Liver (tissue), 9 donors: ENCODE measurements around the gene FBLL1. TPM values are rescaled to one million over a fixed set of nuclear protein-coding genes. Genes with fewer than 3 reads are reported as not detected.

ENCODE experiments used
- DNase-seq: peaks from one replicate; pipeline ENCODE4 v3.0.0-alpha.2; 2017; ENCODE audit warnings: low spot score
- H3K27ac ChIP-seq, 2 donors: one replicate each; pipeline ENCODE4 v1.7.0; 2013; ENCODE audit warnings: inconsistent platforms in 2 of 2, low read length in 2 of 2, control low read depth in 1 of 2, low read depth in 1 of 2, mild to moderate bottlenecking in 1 of 2
- H3K27me3 ChIP-seq, 4 donors: one replicate each; pipeline versions ENCODE4 v1.6.1 to v1.7.0; 2013; ENCODE audit warnings: low read length in 3 of 4, inconsistent platforms in 1 of 4, mild to moderate bottlenecking in 1 of 4, moderate library complexity in 1 of 4; ENCODE audit not compliant: control insufficient read depth in 4 of 4, insufficient read depth in 4 of 4
- H3K36me3 ChIP-seq, 4 donors: one replicate each; pipeline versions ENCODE4 v1.6.1 to v1.7.0; 2013; ENCODE audit warnings: low read length in 3 of 4, mild to moderate bottlenecking in 3 of 4, low read depth in 1 of 4, moderate library complexity in 1 of 4; ENCODE audit not compliant: control insufficient read depth in 4 of 4, insufficient read depth in 3 of 4
- H3K4me1 ChIP-seq, 4 donors: one replicate each; pipeline versions ENCODE4 v1.6.1 to v1.7.0; 2013; ENCODE audit warnings: low read length in 3 of 4, mild to moderate bottlenecking in 3 of 4, moderate library complexity in 1 of 4; ENCODE audit not compliant: control insufficient read depth in 4 of 4, insufficient read depth in 4 of 4
- H3K4me3 ChIP-seq, 3 donors: one replicate each; pipeline versions ENCODE4 v1.6.1 to v1.7.0; 2013; ENCODE audit warnings: low read length in 3 of 3, control low read depth in 1 of 3, low read depth in 1 of 3, mild to moderate bottlenecking in 1 of 3
- H3K9ac ChIP-seq, 2 donors: one replicate each; pipeline ENCODE4 v1.7.0; 2013; ENCODE audit warnings: low read length in 2 of 2, mild to moderate bottlenecking in 2 of 2, moderate library complexity in 2 of 2, control low read depth in 1 of 2, low read depth in 1 of 2
- H3K9me3 ChIP-seq, 4 donors: one replicate each; pipeline versions ENCODE4 v1.6.1 to v1.7.0; 2013; ENCODE audit warnings: low read length in 3 of 4; ENCODE audit not compliant: control insufficient read depth in 4 of 4
- ATF3 ChIP-seq: IDR thresholded peaks from 2 replicates; pipeline ENCODE4 v1.6.1; 2016; ENCODE audit warnings: antibody characterized with exemption
- CTCF ChIP-seq: fragments of 150-350 bp; IDR thresholded peaks from 2 replicates; pipeline ENCODE4 v1.5.1; 2017; ENCODE audit warnings: improper control_type of control experiment, low read depth, low read length; ENCODE audit not compliant: missing input control
- EGR1 ChIP-seq, 2 donors: IDR thresholded peaks; 2 replicates each; pipeline ENCODE4 v1.6.1; 2016 to 2018; ENCODE audit warnings: antibody characterized with exemption in 2 of 2, low read depth in 2 of 2
- FOXA2 ChIP-seq: IDR thresholded peaks from 2 replicates; pipeline ENCODE4 v1.6.1; 2016; ENCODE audit warnings: antibody characterized with exemption
- GABPA ChIP-seq, 2 donors: IDR thresholded peaks in 1 of 2; conservative IDR thresholded peaks in 1 of 2; 2 replicates each; pipeline ENCODE4 v1.6.1; 2016; ENCODE audit warnings: antibody characterized with exemption in 2 of 2, mild to moderate bottlenecking in 1 of 2, moderate library complexity in 1 of 2
- HNF4A ChIP-seq, 2 donors: conservative IDR thresholded peaks; 2 replicates each; pipeline ENCODE4 v1.6.1; 2016; ENCODE audit warnings: antibody characterized with exemption in 2 of 2, mild to moderate bottlenecking in 2 of 2
- HNF4G ChIP-seq: IDR thresholded peaks from 2 replicates; pipeline ENCODE4 v1.6.1; 2016; ENCODE audit warnings: antibody characterized with exemption
- JUND ChIP-seq, 2 donors: IDR thresholded peaks; 2 replicates each; pipeline ENCODE4 v1.6.1; 2016; ENCODE audit warnings: antibody characterized with exemption in 2 of 2
- MAX ChIP-seq: IDR thresholded peaks from 2 replicates; pipeline ENCODE4 v1.6.1; 2016; ENCODE audit warnings: antibody characterized with exemption
- RAD21 ChIP-seq, 2 donors: IDR thresholded peaks; 2 replicates each; pipeline ENCODE4 v1.6.1; 2016; ENCODE audit warnings: antibody characterized with exemption in 2 of 2, mild to moderate bottlenecking in 2 of 2
- REST ChIP-seq: IDR thresholded peaks from 2 replicates; pipeline ENCODE4 v1.6.1; 2016; ENCODE audit warnings: antibody characterized with exemption, mild to moderate bottlenecking
- SP1 ChIP-seq: IDR thresholded peaks from 2 replicates; pipeline ENCODE4 v1.6.1; 2018; ENCODE audit warnings: antibody characterized with exemption, mild to moderate bottlenecking
- TAF1 ChIP-seq: conservative IDR thresholded peaks from 2 replicates; pipeline ENCODE4 v1.6.1; 2016; ENCODE audit warnings: antibody characterized with exemption, mild to moderate bottlenecking
- YY1 ChIP-seq: IDR thresholded peaks from 2 replicates; pipeline ENCODE4 v1.6.1; 2016; ENCODE audit warnings: antibody characterized with exemption, mild to moderate bottlenecking
- WGBS: extraction: QIAGEN DNeasy Blood & Tissue Kit; methylation state at CpG from one replicate; pipeline ENCODE4 v1.1.7; 2013; 5-methylcytosine and 5-hydroxymethylcytosine counted together
- polyA plus RNA-seq, 2 donors: library from polyadenylated mRNA; stranded (reverse) in 1 of 2; unstranded in 1 of 2; fragments of 200-250 nt in 1 of 2; fragments of >200 nt in 1 of 2; fragmentation: Nextera tagmentation in 1 of 2; extraction: Ambion mirVana in 1 of 2; gene quantifications; one replicate each; pipeline versions ENCODE4 v1.2.1 to v1.2.3, GENCODE V29; 2013 to 2015
- total RNA-seq, 2 donors: library from RNA; depleted of rRNA; stranded (reverse); fragments of >200 nt; gene quantifications; one replicate each; pipeline ENCODE4 v1.2.3, GENCODE V29; 2014
- donor health status: healthy.
- donor health status: healthy.
- donor health status: healthy.
- donor health status: healthy.
- donor health status: healthy.

FBLL1 gene
- total and polyA plus RNA-seq, 4 donors: 0.05 to 0.42 (median 0.17) TPM; not detected in 1

- no peak overlapping the region for H3K9ac ChIP-seq
- H3K36me3 ChIP-seq: no peaks in the 10 kb centered on the region
- H3K9me3 ChIP-seq: no peaks in the 10 kb centered on the region
- TF ChIP-seq YY1: no peak
- no peak for TF ChIP-seq FOXA2
- TF ChIP-seq TAF1: no peak
- no peak for TF ChIP-seq MAX
- no peak for TF ChIP-seq RAD21 (IDR thresholded peaks at IDR 0.05)
- no peak for TF ChIP-seq REST
- no peak for TF ChIP-seq SP1
- no peak for TF ChIP-seq JUND (IDR thresholded peaks at IDR 0.05)
- TF ChIP-seq EGR1 (IDR thresholded peaks at IDR 0.05; ENCODE audit: low read depth in 2 of 2): no peak
- no peak for TF ChIP-seq GABPA (IDR thresholded peaks at IDR 0.05 in 1 of 2, conservative IDR thresholded peaks at IDR 0.05 in 1 of 2)
- TF ChIP-seq HNF4A (conservative IDR thresholded peaks at IDR 0.05): no peak
- no peak for TF ChIP-seq ATF3
- no peak for TF ChIP-seq HNF4G
- no peaks in the 10 kb centered on the region for H3K4me1 ChIP-seq
- no peak overlapping the region for H3K27ac ChIP-seq
- H3K27me3 ChIP-seq: no peaks in the 10 kb centered on the region
- WGBS: 86% methylated on average over 2 of the region's 2 CpGs
- no peak for DNase-seq
- no peak overlapping the region for H3K4me3 ChIP-seq
Observed at GRCh38 chr5:168537176-168537575, 8.1 kb downstream of the FBLL1 start.

GRCh38 chr5:168549554-168549953 lies 20.4 kb downstream of the FBLL1 start:
- H3K9ac ChIP-seq: no peak overlapping the region
- TF ChIP-seq ATF3: no peak
- no peak for TF ChIP-seq CTCF
- TF ChIP-seq MAX: no peak
- no peak for TF ChIP-seq RAD21 (IDR thresholded peaks at IDR 0.05)
- no peak for TF ChIP-seq YY1
- H3K27me3 ChIP-seq: no peaks in the 10 kb centered on the region
- no peak for DNase-seq
- no peak overlapping the region for H3K27ac ChIP-seq
- H3K4me3 ChIP-seq: no peak overlapping the region
- peaks cover 0 to 17% (median 15%) of the 10 kb centered on the region in 4 donors for H3K36me3 ChIP-seq
- no peaks in the 10 kb centered on the region for H3K9me3 ChIP-seq
- 98% methylated on average over 7 of the region's 7 CpGs for WGBS
- H3K4me1 ChIP-seq: no peaks in the 10 kb centered on the region
